Keratinocyte (primary cell): ENCODE results near the gene GRIN3B. TPM values are rescaled to one million over a fixed set of nuclear protein-coding genes. Genes with fewer than 3 reads are reported as not detected.

Experiments
- DNase-seq: peaks from one replicate; pipeline ENCODE4 v3.0.0-alpha.2; 2011; ENCODE audit warnings: low read depth, missing footprints, low spot score
- FAIRE-seq: peaks from 2 replicates; lab custom pipeline; 2011; peaks lifted over from hg19 to GRCh38; lab: Jason Lieb, UNC
- H2AFZ ChIP-seq: 2 replicates; pipeline ENCODE4 v1.6.0; 2012; ENCODE audit warnings: low read length, control low read depth, inconsistent platforms; ENCODE audit not compliant: control insufficient read depth
- H3K27ac ChIP-seq: 2 replicates; pipeline ENCODE4 v1.5.1; 2011; ENCODE audit warnings: low read length; ENCODE audit not compliant: control insufficient read depth, insufficient read depth
- H3K27me3 ChIP-seq: 3 replicates; pipeline ENCODE4 v1.6.0; 2011; ENCODE audit warnings: low read length; ENCODE audit not compliant: control insufficient read depth, insufficient read depth; ENCODE audit errors: extremely low read depth
- H3K36me3 ChIP-seq, 2 experiments: 2 replicates in 1 of 2; 3 replicates in 1 of 2; pipeline ENCODE4 v1.5.1; 2011; ENCODE audit warnings: low read length in 2 of 2, mild to moderate bottlenecking in 1 of 2; ENCODE audit not compliant: control insufficient read depth in 2 of 2, insufficient read depth in 2 of 2; ENCODE audit errors: extremely low read depth in 1 of 2
- H3K4me1 ChIP-seq: 3 replicates; pipeline ENCODE4 v1.5.1; 2011; ENCODE audit warnings: low read length; ENCODE audit not compliant: control insufficient read depth, insufficient read depth; ENCODE audit errors: extremely low read depth
- H3K4me2 ChIP-seq: 3 replicates; pipeline ENCODE4 v1.6.0; 2011; ENCODE audit warnings: low read depth, low read length; ENCODE audit not compliant: control insufficient read depth, insufficient read depth; ENCODE audit errors: extremely low read depth
- H3K4me3 ChIP-seq, 3 experiments: fragments of 200-600 bp in 1 of 3; sonication (generic) in 1 of 3; 2 replicates in 2 of 3; 3 replicates in 1 of 3; pipeline ENCODE4 v1.5.1; 2011 to 2016; ENCODE audit warnings: low read length in 3 of 3, mild to moderate bottlenecking in 3 of 3, control low read depth in 2 of 3, inconsistent platforms in 1 of 3, low read depth in 1 of 3, mixed read lengths in 1 of 3, mixed run types in 1 of 3, moderate library complexity in 1 of 3; ENCODE audit not compliant: control insufficient read depth in 2 of 3, insufficient read depth in 2 of 3; ENCODE audit errors: extremely low read depth in 1 of 3
- H3K79me2 ChIP-seq: 2 replicates; pipeline ENCODE4 v1.6.0; 2012; ENCODE audit warnings: low read length; ENCODE audit not compliant: control insufficient read depth, insufficient read depth
- H3K9ac ChIP-seq: 3 replicates; pipeline ENCODE4 v1.6.0; 2011; ENCODE audit warnings: low read length; ENCODE audit not compliant: control insufficient read depth, insufficient read depth; ENCODE audit errors: extremely low read depth
- H3K9me1 ChIP-seq: 3 replicates; pipeline ENCODE4 v1.6.0; 2011; ENCODE audit warnings: low read length; ENCODE audit not compliant: control insufficient read depth, insufficient read depth; ENCODE audit errors: extremely low read depth
- H3K9me3 ChIP-seq: 2 replicates; pipeline ENCODE4 v1.5.1; 2012; ENCODE audit warnings: low read depth, low read length; ENCODE audit not compliant: control insufficient read depth
- H4K20me1 ChIP-seq: 3 replicates; pipeline ENCODE4 v1.6.0; 2011; ENCODE audit warnings: low read length; ENCODE audit not compliant: control insufficient read depth, insufficient read depth; ENCODE audit errors: extremely low read depth
- CTCF ChIP-seq, 3 experiments: IDR thresholded peaks in 1 of 3; conservative IDR thresholded peaks in 1 of 3; optimal IDR thresholded peaks in 1 of 3; 2 replicates in 2 of 3; 3 replicates in 1 of 3; pipeline versions ENCODE3 to v1.5.1; 2011; ENCODE audit warnings: low read length in 3 of 3, mild to moderate bottlenecking in 3 of 3, moderate library complexity in 2 of 3, control low read depth in 1 of 3, inconsistent platforms in 1 of 3; ENCODE audit not compliant: insufficient read depth in 2 of 3; ENCODE audit errors: extremely low read depth in 1 of 3
- EZH2 ChIP-seq: IDR thresholded peaks from one replicate; pipeline ENCODE4 v1.6.1; 2012; ENCODE audit warnings: inconsistent platforms, mild to moderate bottlenecking, low read length, moderate library complexity
- dilution Hi-C: fragments of 300-500 bp; cut with MboI; formaldehyde crosslinking; loops from one replicate; pipeline ENCODE4 v1.7.0; 2020; ENCODE audit warnings: low sequenced_read_pairs; ENCODE audit not compliant: extremely low pct_ligation_motif_present
- polyA plus RNA-seq, 5 experiments: library from polyadenylated mRNA; depleted of rRNA in 3 of 5; stranded (reverse) in 3 of 5; stranded (forward) in 1 of 5; unstranded in 1 of 5; fragments of >200 nt; gene quantifications; 1 replicate in 1 of 5; 2 replicates in 3 of 5; 3 replicates in 1 of 5; pipeline versions ENCODE4 v1.2.1 to v1.2.3, GENCODE V29; 2011 to 2012; ENCODE audit warnings: missing spikeins in 2 of 5, low read depth in 1 of 5, low replicate concordance in 1 of 5

GRIN3B gene
- polyA plus RNA-seq, 1 donor (not counting 4 experiments of a cell fraction or from before 2014, with no cell fraction given), result 0.20 TPM

DNA sequence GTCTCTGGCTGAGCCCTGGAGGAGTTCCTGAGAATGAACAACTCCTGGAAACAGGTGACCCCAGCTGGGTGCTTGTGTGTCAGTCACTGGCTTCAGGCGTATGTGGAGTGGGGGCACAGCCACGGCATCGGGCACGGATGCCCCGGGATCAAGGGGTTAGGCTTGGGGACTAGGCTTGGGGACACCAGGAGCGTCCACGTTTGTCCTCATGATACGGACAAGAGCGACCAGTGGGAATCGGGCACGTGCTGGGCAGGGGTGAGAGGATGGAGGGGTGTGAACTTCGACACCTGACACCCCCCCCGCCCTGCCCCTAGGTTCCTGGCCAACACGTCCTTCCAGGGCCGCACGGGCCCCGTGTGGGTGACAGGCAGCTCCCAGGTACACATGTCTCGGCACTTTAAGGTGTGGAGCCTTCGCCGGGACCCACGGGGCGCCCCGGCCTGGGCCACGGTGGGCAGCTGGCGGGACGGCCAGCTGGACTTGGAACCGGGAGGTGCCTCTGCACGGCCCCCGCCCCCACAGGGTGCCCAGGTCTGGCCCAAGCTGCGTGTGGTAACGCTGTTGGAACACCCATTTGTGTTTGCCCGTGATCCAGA is 4.1 kb downstream of the GRIN3B start:
- dilution Hi-C loops, result no loop called here
- Histone ChIP-seq H3K36me3 (peaks cover 0 to 3% of the 10 kb centered on the region in 2 experiments), H3K9ac (no peak overlapping the region), H3K79me2 (no peaks in the 10 kb centered on the region), H3K9me3 (no peaks in the 10 kb centered on the region), H2AFZ (no peak overlapping the region), H3K27ac (no peak overlapping the region), H3K4me1 (no peaks in the 10 kb centered on the region), H3K27me3 (peaks cover 24% of the 10 kb centered on the region), H4K20me1 (no peaks in the 10 kb centered on the region), H3K9me1 (no peaks in the 10 kb centered on the region), H3K4me2 (no peak overlapping the region), H3K4me3 (no peak overlapping the region)
- FAIRE-seq, result no peak
- DNase-seq, result no peak
- no peak for TF ChIP-seq EZH2
- TF ChIP-seq CTCF (optimal IDR thresholded peaks at IDR 0.05 in 1 of 3, IDR thresholded peaks at IDR 0.05 in 1 of 3, conservative IDR thresholded peaks at IDR 0.05 in 1 of 3; ENCODE audit: extremely low read depth in 1 of 3, insufficient read depth in 2 of 3, low read length in 3 of 3), result no peak

GRCh38 chr19:1004803-1005664 is 4.8 kb downstream of the GRIN3B start:
- Histone ChIP-seq H3K4me1 (no peaks in the 10 kb centered on the region), H3K27me3 (peaks cover 20% of the 10 kb centered on the region), H3K4me3 (no peak overlapping the region), H3K9me1 (no peaks in the 10 kb centered on the region), H3K36me3 (peaks cover 3 to 4% of the 10 kb centered on the region in 2 experiments), H3K79me2 (no peaks in the 10 kb centered on the region), H2AFZ (no peak overlapping the region), H4K20me1 (no peaks in the 10 kb centered on the region), H3K9me3 (no peaks in the 10 kb centered on the region), H3K4me2 (no peak overlapping the region), H3K9ac (no peak overlapping the region), H3K27ac (no peak overlapping the region)
- DNase-seq (no peak), FAIRE-seq (no peak)
- dilution Hi-C loops, result no loop called here
- no peak for TF ChIP-seq EZH2
- TF ChIP-seq CTCF (optimal IDR thresholded peaks at IDR 0.05 in 1 of 3, IDR thresholded peaks at IDR 0.05 in 1 of 3, conservative IDR thresholded peaks at IDR 0.05 in 1 of 3; ENCODE audit: extremely low read depth in 1 of 3, insufficient read depth in 2 of 3, low read length in 3 of 3), result no peak
